Measurements from ENCODE around the gene RAP1GAP. TPM values are rescaled to one million over a fixed set of nuclear protein-coding genes. Genes with fewer than 3 reads are reported as not detected.

RAP1GAP gene
- total and polyA plus RNA-seq, 9 of the 15 experiments (the other 6 are each of a cell fraction or from before 2014, with no cell fraction given): 0.29 to 30.2 (median 19.2) TPM

GRCh38 chr1:21573971-21574465 is 95.1 kb downstream of the RAP1GAP start (continued):
- TF ChIP-seq HMBOX1 (IDR thresholded peaks at IDR 0.05) (no peak), KLF6 (CRISPR knock-in tag; IDR thresholded peaks at IDR 0.05; ENCODE audit: borderline replicate concordance) (no peak), FOXJ2 (tag; IDR thresholded peaks at IDR 0.05) (no peak), ARID2 (IDR thresholded peaks at IDR 0.05) (no peak), ZNF384 (IDR thresholded peaks at IDR 0.05; ENCODE audit: low read depth, low read length) (no peak), CBFB (CRISPR knock-in tag; IDR thresholded peaks at IDR 0.05) (no peak), SAFB (IDR thresholded peaks at IDR 0.05; ENCODE audit: borderline replicate concordance, low read depth, low read length) (no peak), THAP7 (CRISPR knock-in tag; IDR thresholded peaks at IDR 0.05) (no peak), RBBP5 (IDR thresholded peaks at IDR 0.05; ENCODE audit: borderline replicate concordance, insufficient read depth, low read length, poor library complexity, severe bottlenecking) (no peak), MNT (conservative IDR thresholded peaks at IDR 0.05) (no peak), SMC3 (conservative IDR thresholded peaks at IDR 0.05; ENCODE audit: insufficient read depth, low read depth, low read length) (peak; percentile 71), LCOR (CRISPR knock-in tag; IDR thresholded peaks at IDR 0.05) (peak; percentile 90), L3MBTL2 (IDR thresholded peaks at IDR 0.05) (0 out of 2 replicates have a peak, but pooled peaks have one; percentile 28), RBM15 (IDR thresholded peaks at IDR 0.05; ENCODE audit: insufficient read depth, low read length) (no peak), ZHX1 (conservative IDR thresholded peaks at IDR 0.05; ENCODE audit: low read length) (no peak), ZC3H11A (IDR thresholded peaks at IDR 0.05; ENCODE audit: low read depth, low read length) (no peak), SMAD4 (CRISPR knock-in tag; conservative IDR thresholded peaks at IDR 0.05) (peak; percentile 70; the same call in 1 of the 2 replicates), HEY1 (CRISPR knock-in tag; IDR thresholded peaks at IDR 0.05; ENCODE audit: borderline replicate concordance) (no peak), NFXL1 (CRISPR knock-in tag; IDR thresholded peaks at IDR 0.05) (no peak)

All from K562 (cell line).